Endodermal cell (in vitro differentiated cells): Measurements from ENCODE around the gene VTN. TPM values are rescaled to one million over a fixed set of nuclear protein-coding genes. Genes with fewer than 3 reads are reported as not detected.

ENCODE experiments used
- DNase-seq: peaks from one replicate; pipeline ENCODE4 v3.0.0-alpha.2; 2017
- H3K27ac ChIP-seq: 2 replicates; pipeline ENCODE4 v1.5.1; 2013; ENCODE audit warnings: mild to moderate bottlenecking, low read depth, low read length, moderate library complexity
- H3K27me3 ChIP-seq: 2 replicates; pipeline ENCODE4 v1.6.1; 2013; ENCODE audit warnings: mild to moderate bottlenecking, low read length, moderate library complexity; ENCODE audit not compliant: insufficient read depth, control insufficient read depth, poor library complexity, severe bottlenecking
- H3K36me3 ChIP-seq: 2 replicates; pipeline ENCODE4 v1.7.0; 2013; ENCODE audit warnings: mild to moderate bottlenecking, low read length, moderate library complexity; ENCODE audit not compliant: control insufficient read depth, insufficient read depth
- H3K4me1 ChIP-seq: one replicate; pipeline ENCODE4 v1.7.0; 2013; ENCODE audit warnings: low read length; ENCODE audit not compliant: control insufficient read depth, insufficient read depth
- H3K4me3 ChIP-seq: 2 replicates; pipeline ENCODE4 v1.5.1; 2013; ENCODE audit warnings: mild to moderate bottlenecking, low read length, moderate library complexity
- H3K9ac ChIP-seq: 2 replicates; pipeline ENCODE4 v1.6.1; 2013; ENCODE audit warnings: mild to moderate bottlenecking, low read length, moderate library complexity; ENCODE audit not compliant: poor library complexity, severe bottlenecking; ENCODE audit errors: extremely low read depth
- H3K9me3 ChIP-seq: 2 replicates; pipeline ENCODE4 v1.6.1; 2013; ENCODE audit warnings: mild to moderate bottlenecking, low read length, moderate library complexity; ENCODE audit not compliant: control insufficient read depth
- H3K27ac Mint-ChIP-seq: 2 replicates; pipeline ENCODE4 v1.8.0; 2020; ENCODE audit warnings: mixed read lengths
- H3K27me3 Mint-ChIP-seq: 2 replicates; pipeline ENCODE4 v1.8.0; 2021; ENCODE audit warnings: mild to moderate bottlenecking, mixed read lengths; ENCODE audit not compliant: insufficient read depth
- H3K36me3 Mint-ChIP-seq: 2 replicates; pipeline ENCODE4 v1.8.0; 2020; ENCODE audit warnings: low read depth, mixed read lengths
- H3K4me1 Mint-ChIP-seq: 2 replicates; pipeline ENCODE4 v1.8.0; 2020; ENCODE audit warnings: mixed read lengths
- H3K4me3 Mint-ChIP-seq: 2 replicates; pipeline ENCODE4 v1.8.0; 2020; ENCODE audit warnings: mild to moderate bottlenecking, moderate library complexity, mixed read lengths
- H3K9me3 Mint-ChIP-seq: 2 replicates; pipeline ENCODE4 v1.8.0; 2020; ENCODE audit warnings: mild to moderate bottlenecking, mixed read lengths
- CTCF ChIP-seq: fragments of 200-600 bp; sonication (generic); conservative IDR thresholded peaks from 2 replicates; pipeline ENCODE4 v1.5.0; 2021; ENCODE audit warnings: antibody characterized with exemption, mild to moderate bottlenecking
- WGBS, 2 experiments: methylation state at CpG; one replicate each; pipeline versions ENCODE4 v1.1.5 to v1.1.7; 2013; ENCODE audit warnings: missing lambda C conversion rate in 2 of 2, mixed read lengths in 1 of 2; ENCODE audit not compliant: insufficient coverage in 1 of 2, insufficient read length in 1 of 2; 5-methylcytosine and 5-hydroxymethylcytosine counted together
- total RNA-seq, 2 donors: library from RNA; stranded (reverse); fragmentation: NEBNext Ultra II Directional in 1 of 2; extraction: Animal tissue kit (Norgen Biotek cat#: 25700) in 1 of 2; gene quantifications; 2 replicates in 1 of 2; 3 replicates in 1 of 2; pipeline ENCODE4 v1.2.1, GENCODE V29; 2021

VTN gene
- total RNA-seq, 2 donors from 2014 or later, result 2.5 to 6.7 TPM

GRCh38 chr17:28394337-28395116, 24.4 kb upstream of the VTN start:
- no peak for DNase-seq
- no peaks in the 10 kb centered on the region for H3K4me1 ChIP-seq
- H3K4me3 Mint-ChIP-seq, result no peak overlapping the region

GRCh38 chr17:28392491-28392890, 22.4 kb upstream of the VTN start:
- DNase-seq, result no peak
- H3K9me3 ChIP-seq, result no peaks in the 10 kb centered on the region
- H3K36me3 Mint-ChIP-seq, result no peaks in the 10 kb centered on the region

More at GRCh38 chr17:28394337-28395116, 24.4 kb upstream of the VTN start:
- Mint-ChIP-seq H3K9me3 (no peaks in the 10 kb centered on the region), H3K27ac (no peak overlapping the region), H3K27me3 (no peaks in the 10 kb centered on the region), H3K36me3 (peaks cover 6% of the 10 kb centered on the region), H3K4me1 (peaks cover 15% of the 10 kb centered on the region)
- no peak overlapping the region for H3K27ac ChIP-seq
- no peak overlapping the region for H3K4me3 ChIP-seq
- H3K9me3 ChIP-seq, result no peaks in the 10 kb centered on the region
- 85% methylated on average over 7 of the region's 7 CpGs; no CpG with 5 or more reads in 1 of the 2 experiments for WGBS, 2 experiments
- no peak overlapping the region for H3K9ac ChIP-seq
- H3K36me3 ChIP-seq, result no peaks in the 10 kb centered on the region
- no peak for TF ChIP-seq CTCF
- no peaks in the 10 kb centered on the region for H3K27me3 ChIP-seq

GRCh38 chr17:28391401-28391800, 21.3 kb upstream of the VTN start:
- no peak for DNase-seq
- 68 to 84% methylated on average over 2 of the region's 2 CpGs for WGBS, 2 experiments
- Histone ChIP-seq H3K9ac (no peak overlapping the region), H3K4me1 (no peaks in the 10 kb centered on the region), H3K9me3 (no peaks in the 10 kb centered on the region), H3K36me3 (no peaks in the 10 kb centered on the region), H3K4me3 (no peak overlapping the region), H3K27ac (no peak overlapping the region), H3K27me3 (peaks cover 7% of the 10 kb centered on the region)
- H3K27ac Mint-ChIP-seq, result no peak overlapping the region
- no peak for TF ChIP-seq CTCF
- H3K4me3 Mint-ChIP-seq, result no peak overlapping the region
- H3K27me3 Mint-ChIP-seq, result peaks cover 12% of the 10 kb centered on the region
- H3K9me3 Mint-ChIP-seq, result no peaks in the 10 kb centered on the region
- H3K36me3 Mint-ChIP-seq, result no peaks in the 10 kb centered on the region
- H3K4me1 Mint-ChIP-seq, result peaks cover 15% of the 10 kb centered on the region

More at GRCh38 chr17:28392491-28392890, 22.4 kb upstream of the VTN start:
- H3K4me1 ChIP-seq, result no peaks in the 10 kb centered on the region
- no peak overlapping the region for H3K27ac ChIP-seq
- H3K9ac ChIP-seq, result no peak overlapping the region
- no peaks in the 10 kb centered on the region for H3K36me3 ChIP-seq
- Mint-ChIP-seq H3K4me1 (peaks cover 15% of the 10 kb centered on the region), H3K4me3 (no peak overlapping the region), H3K27me3 (peaks cover 4% of the 10 kb centered on the region), H3K9me3 (no peaks in the 10 kb centered on the region), H3K27ac (no peak overlapping the region)
- 74 to 75% methylated on average over 3 to 10 of the region's 10 CpGs for WGBS, 2 experiments
- H3K27me3 ChIP-seq, result no peaks in the 10 kb centered on the region
- H3K4me3 ChIP-seq, result no peak overlapping the region
- TF ChIP-seq CTCF, result no peak
